ENCODE results near the gene USF3. TPM values are rescaled to one million over a fixed set of nuclear protein-coding genes. Genes with fewer than 3 reads are reported as not detected.

Gene USF3
- total RNA-seq, 4 donors from 2014 or later: 19.7 to 37.7 (median 27.2) TPM

GRCh38 chr3:113628788-113629187 is 67.7 kb downstream of the USF3 start:
- ATAC-seq (ENCODE audit: low FRiP score): no peak
- no peak for DNase-seq (ENCODE audit: low spot score)
- no peak for TF ChIP-seq CTCF (IDR thresholded peaks at IDR 0.05)

- ATAC-seq (ENCODE audit: low FRiP score): no peak
- no peak for TF ChIP-seq CTCF (IDR thresholded peaks at IDR 0.05)
- no peak for DNase-seq (ENCODE audit: low spot score)
Measured at GRCh38 chr3:113628316-113628715, 68.1 kb downstream of the USF3 start.

GRCh38 chr3:113626503-113627371 is 69.7 kb downstream of the USF3 start:
- peak; percentile 51 for ATAC-seq (ENCODE audit: low FRiP score)
- DNase-seq (ENCODE audit: low spot score): no peak
- TF ChIP-seq CTCF (IDR thresholded peaks at IDR 0.05): peak in 1 of 3 donors; percentile 34

GRCh38 chr3:113625834-113626233 is 70.6 kb downstream of the USF3 start:
- DNase-seq (ENCODE audit: low spot score): no peak
- ATAC-seq (ENCODE audit: low FRiP score): no peak
- TF ChIP-seq CTCF (IDR thresholded peaks at IDR 0.05): no peak

- ATAC-seq (ENCODE audit: low FRiP score) (no peak), DNase-seq (ENCODE audit: low spot score) (no peak)
- TF ChIP-seq CTCF (IDR thresholded peaks at IDR 0.05): no peak
Measured at GRCh38 chr3:113623811-113624210, 72.6 kb downstream of the USF3 start.

- TF ChIP-seq CTCF (IDR thresholded peaks at IDR 0.05): no peak
- DNase-seq (ENCODE audit: low spot score) (no peak), ATAC-seq (ENCODE audit: low FRiP score) (no peak)
Measured at GRCh38 chr3:113623324-113623723, 73.1 kb downstream of the USF3 start.

GRCh38 chr3:113620091-113620490 is 76.4 kb downstream of the USF3 start:
- TF ChIP-seq CTCF (IDR thresholded peaks at IDR 0.05): no peak

More at GRCh38 chr3:113620091-113620490, 76.4 kb downstream of the USF3 start:
- no peak for DNase-seq (ENCODE audit: low spot score)
- no peak for ATAC-seq (ENCODE audit: low FRiP score)
